IMR-90 (cell line): Measurements from ENCODE around the gene NF1. TPM values are rescaled to one million over a fixed set of nuclear protein-coding genes. Genes with fewer than 3 reads are reported as not detected.

Experiments
- ATAC-seq: fragments of 200-7000 bp; cut with Tn5 transposase; 2 replicates; pipeline ENCODE4 v1.9.1; 2020; ENCODE audit warnings: low read depth, mild to moderate bottlenecking, moderate library complexity
- BruUV-seq: library from RNA; stranded (reverse); fragments of 400-500 nt; replicated peaks from 2 replicates; lab custom pipeline; 2021; lab: Mats Ljungman, UMichigan
- CTCF ChIA-PET: fragments of 300-600 bp; formaldehyde crosslinking; extraction: SDS; loops from one replicate; lab custom pipeline; 2021; ENCODE audit warnings: antibody characterized with exemption; lab: Yijun Ruan, JAX
- POLR2A ChIA-PET: fragments of 300-600 bp; sonication (Branson Sonifier 250); formaldehyde crosslinking; loops from one replicate; lab custom pipeline; 2022; ENCODE audit warnings: antibody characterized with exemption; ENCODE audit not compliant: unreplicated experiment; lab: Charles Lee
- DNase-seq: peaks from one replicate; pipeline ENCODE4 v3.0.0; 2013
- H2AFZ ChIP-seq: replicated peaks from 2 replicates; pipeline ENCODE3; 2013; ENCODE audit warnings: low read length, mild to moderate bottlenecking; ENCODE audit not compliant: poor library complexity
- H2AK5ac ChIP-seq: 2 replicates; pipeline ENCODE4 v1.6.1; 2013; ENCODE audit warnings: low read depth, low read length, inconsistent platforms
- H2AK9ac ChIP-seq: replicated peaks from 2 replicates; pipeline ENCODE3; 2013; ENCODE audit warnings: mild to moderate bottlenecking, low read depth, low read length, moderate library complexity; ENCODE audit not compliant: poor library complexity
- H2BK120ac ChIP-seq: 2 replicates; pipeline ENCODE4 v1.6.1; 2013; ENCODE audit warnings: low read depth, low read length, inconsistent platforms
- H2BK15ac ChIP-seq: 3 replicates; pipeline ENCODE4 v1.6.1; 2013; ENCODE audit warnings: low read depth, low read length, inconsistent platforms
- H2BK20ac ChIP-seq: 2 replicates; pipeline ENCODE4 v1.6.1; 2013; ENCODE audit warnings: low read depth, mild to moderate bottlenecking, inconsistent platforms, low read length, moderate library complexity
- H2BK5ac ChIP-seq: 2 replicates; pipeline ENCODE4 v1.6.1; 2013; ENCODE audit warnings: mild to moderate bottlenecking, low read depth, low read length, inconsistent platforms; ENCODE audit not compliant: poor library complexity, severe bottlenecking
- H3K14ac ChIP-seq: replicated peaks from 2 replicates; pipeline ENCODE4 v1.6.1; 2013; ENCODE audit warnings: low read depth, low read length, inconsistent platforms
- H3K18ac ChIP-seq: 2 replicates; pipeline ENCODE4 v1.6.1; 2013; ENCODE audit warnings: low read depth, low read length, control low read depth
- H3K23ac ChIP-seq: 2 replicates; pipeline ENCODE4 v1.6.1; 2013; ENCODE audit warnings: low read depth, low read length, inconsistent platforms
- H3K27ac ChIP-seq: 2 replicates; pipeline ENCODE4 v1.5.1; 2013; ENCODE audit warnings: mild to moderate bottlenecking, control low read depth, low read length; ENCODE audit not compliant: insufficient read depth
- H3K27me3 ChIP-seq: 2 replicates; pipeline ENCODE4 v1.6.1; 2013; ENCODE audit warnings: low read length; ENCODE audit not compliant: control insufficient read depth, insufficient read depth
- H3K36me3 ChIP-seq: 2 replicates; pipeline ENCODE4 v1.6.1; 2013; ENCODE audit warnings: low read length, mixed read lengths; ENCODE audit not compliant: control insufficient read depth, insufficient read depth
- H3K4ac ChIP-seq: 2 replicates; pipeline ENCODE4 v1.6.1; 2013; ENCODE audit warnings: low read depth, low read length, inconsistent platforms
- H3K4me1 ChIP-seq: 2 replicates; pipeline ENCODE4 v1.6.1; 2013; ENCODE audit warnings: low read length, mixed read lengths; ENCODE audit not compliant: control insufficient read depth, insufficient read depth
- H3K4me2 ChIP-seq: 2 replicates; pipeline ENCODE4 v1.6.1; 2013; ENCODE audit warnings: low read depth, mild to moderate bottlenecking, control low read depth, low read length, moderate library complexity
- H3K4me3 ChIP-seq: 2 replicates; pipeline ENCODE4 v1.5.1; 2013; ENCODE audit warnings: low read depth, mild to moderate bottlenecking, control low read depth, low read length, moderate library complexity; ENCODE audit not compliant: insufficient read depth
- H3K56ac ChIP-seq: 2 replicates; pipeline ENCODE4 v1.6.1; 2013; ENCODE audit warnings: low read length, inconsistent platforms; ENCODE audit not compliant: insufficient read depth; ENCODE audit errors: extremely low read depth
- H3K79me1 ChIP-seq, 2 experiments: 2 replicates each; pipeline ENCODE4 v1.6.1; 2013; ENCODE audit warnings: low read length in 2 of 2, inconsistent platforms in 1 of 2, low read depth in 1 of 2
- H3K9ac ChIP-seq: 2 replicates; pipeline ENCODE4 v1.6.1; 2013; ENCODE audit warnings: low read depth, low read length, control low read depth
- H3K9me1 ChIP-seq: 2 replicates; pipeline ENCODE4 v1.6.1; 2013; ENCODE audit warnings: low read length, inconsistent platforms; ENCODE audit not compliant: insufficient read depth
- H3K9me3 ChIP-seq: 2 replicates; pipeline ENCODE4 v1.6.1; 2013; ENCODE audit warnings: low read length; ENCODE audit not compliant: control insufficient read depth, insufficient read depth
- H4K20me1 ChIP-seq: 2 replicates; pipeline ENCODE4 v1.6.1; 2013; ENCODE audit warnings: low read length, inconsistent platforms; ENCODE audit not compliant: insufficient read depth
- H4K5ac ChIP-seq: 2 replicates; pipeline ENCODE4 v1.6.1; 2013; ENCODE audit warnings: mild to moderate bottlenecking, low read depth, low read length, control low read depth
- H4K8ac ChIP-seq, 2 experiments: 2 replicates each; pipeline ENCODE4 v1.6.1; 2013; ENCODE audit warnings: low read depth in 2 of 2, low read length in 2 of 2, control low read depth in 1 of 2, inconsistent platforms in 1 of 2
- H4K91ac ChIP-seq: 2 replicates; pipeline ENCODE4 v1.6.1; 2013; ENCODE audit warnings: low read depth, low read length, inconsistent platforms; ENCODE audit not compliant: insufficient read depth
- CHD1 ChIP-seq: IDR thresholded peaks from 2 replicates; pipeline ENCODE4 v1.6.1; 2012; ENCODE audit warnings: low read depth, low read length, improper control_type of control experiment
- FOS ChIP-seq: fragments of 150-350 bp; IDR thresholded peaks from 2 replicates; pipeline ENCODE4 v1.6.1; 2016; ENCODE audit warnings: low read depth, low read length
- WGBS, 2 experiments: methylation state at CpG; one replicate each; pipeline versions ENCODE4 v1.1.5 to v1.1.7; 2013; ENCODE audit warnings: missing lambda C conversion rate in 2 of 2; ENCODE audit not compliant: insufficient read length in 1 of 2; ENCODE audit errors: extremely low coverage in 2 of 2; 5-methylcytosine and 5-hydroxymethylcytosine counted together
- dilution Hi-C: fragments of 300-500 bp; cut with HindIII; formaldehyde crosslinking; loops from one replicate; pipeline ENCODE4 v1.14.3; 2018; ENCODE audit warnings: low sequenced_read_pairs; ENCODE audit not compliant: unreplicated experiment
- in situ Hi-C: fragments of 300-500 bp; cut with MboI; formaldehyde crosslinking; loops from 3 replicates; pipeline ENCODE4 v1.14.3; 2019; ENCODE audit warnings: low sequenced_read_pairs, inconsistent platforms, mixed read lengths
- intact Hi-C: fragments of 100-400 bp; cut with micrococcal nuclease; formaldehyde crosslinking; loops from 2 replicates; pipeline ENCODE4 v1.10.0; 2022
- polyA plus RNA-seq, 3 experiments: library from polyadenylated mRNA; depleted of rRNA; stranded (reverse); fragments of >200 nt; gene quantifications; 2 replicates each; pipeline ENCODE4 v1.2.3, GENCODE V29; 2012; ENCODE audit warnings: low replicate concordance in 1 of 3
- total RNA-seq: library from RNA; depleted of rRNA; stranded (reverse); fragments of >200 nt; gene quantifications from 2 replicates; pipeline ENCODE4 v1.2.3, GENCODE V29; 2012

Gene NF1
- total and polyA plus RNA-seq, 2 of the 4 experiments (the other 2 are of a cell fraction), result 17.9 to 48.6 TPM

GRCh38 chr17:31158746-31159377 lies 64.1 kb downstream of the NF1 start:
- H3K56ac ChIP-seq, result no peak overlapping the region
- H3K9me1 ChIP-seq, result peaks cover 2% of the 10 kb centered on the region; the same call in 1 of the 2 replicates
- no TSS peak for BruUV-seq
- no peak overlapping the region for H3K23ac ChIP-seq
- intact Hi-C loops, result no loop called here
- CTCF ChIA-PET, result no interaction called here
- dilution Hi-C loops, result no loop called here
- H3K14ac ChIP-seq, result no peak overlapping the region
- POLR2A ChIA-PET, result no interaction called here
- H2BK15ac ChIP-seq, result no peak overlapping the region
- H3K9ac ChIP-seq, result no peak overlapping the region
- H3K4me1 ChIP-seq, result 0 out of 2 replicates have a peak, but pooled peaks cover 1% of the 10 kb centered on the region
- H3K79me1 ChIP-seq, result peaks cover 8 to 28% of the 10 kb centered on the region in 2 experiments
- no peaks in the 10 kb centered on the region for H3K27me3 ChIP-seq
- peaks cover 8% of the 10 kb centered on the region for H3K36me3 ChIP-seq
- ATAC-seq (peak; percentile 47), DNase-seq (peak; percentile 9)
- WGBS, 2 experiments, result no CpG with 5 or more reads among the region's 1 CpG
- H2AK9ac ChIP-seq, result no peak overlapping the region
- H2BK120ac ChIP-seq, result no peak overlapping the region
- no peak overlapping the region for H3K18ac ChIP-seq
- no peak overlapping the region for H3K4me3 ChIP-seq
- H4K91ac ChIP-seq, result no peak overlapping the region
- no peaks in the 10 kb centered on the region for H3K9me3 ChIP-seq
- H3K27ac ChIP-seq, result no peak overlapping the region
- H3K4me2 ChIP-seq, result peak overlapping the region; percentile 86
- H3K4ac ChIP-seq, result no peak overlapping the region
- H2BK5ac ChIP-seq, result peak overlapping the region; percentile 65
- no peak overlapping the region for H2AFZ ChIP-seq
- in situ Hi-C loops, result no loop called here
- no peak overlapping the region for H2AK5ac ChIP-seq
- H4K20me1 ChIP-seq, result no peaks in the 10 kb centered on the region; the same call in 1 of the 2 replicates
- H2BK20ac ChIP-seq, result no peak overlapping the region
- H4K8ac ChIP-seq, result no peak overlapping the region
- TF ChIP-seq FOS (no peak), CHD1 (no peak)
- H4K5ac ChIP-seq, result no peak overlapping the region
